SK-N-MC (cell line): ENCODE data around the gene TMEM11.

Experiments
- DNase-seq: peaks from one replicate; pipeline ENCODE4 v3.0.0-alpha.2; 2011; ENCODE audit warnings: low read depth, low spot score
- H3K27ac ChIP-seq: fragments of 200-600 bp; sonication (generic); 2 replicates; pipeline ENCODE4 v1.5.1; 2016; ENCODE audit warnings: mixed run types
- H3K36me3 ChIP-seq: fragments of 200-600 bp; sonication (generic); 2 replicates; pipeline ENCODE4 v1.6.1; 2017; ENCODE audit warnings: antibody characterized with exemption, low read length, mixed read lengths; ENCODE audit not compliant: insufficient read depth
- H3K4me3 ChIP-seq: fragments of 200-600 bp; sonication (generic); 2 replicates; pipeline ENCODE4 v1.5.1; 2016
- H3K9ac ChIP-seq: fragments of 200-600 bp; sonication (generic); 2 replicates; pipeline ENCODE4 v1.8.0; 2017; ENCODE audit warnings: mixed run types, mixed read lengths; ENCODE audit not compliant: insufficient read length
- H3K9me3 ChIP-seq: fragments of 200-600 bp; sonication (generic); 2 replicates; pipeline ENCODE4 v1.6.1; 2017; ENCODE audit warnings: low read depth, mild to moderate bottlenecking, antibody characterized with exemption, low read length, moderate library complexity, mixed read lengths
- EZH2 ChIP-seq: fragments of 200-600 bp; sonication (generic); IDR thresholded peaks from one replicate; pipeline ENCODE4 v1.6.1; 2017; ENCODE audit warnings: antibody characterized with exemption
- FOXP2 ChIP-seq: optimal IDR thresholded peaks from 2 replicates; pipeline ENCODE3; 2011; ENCODE audit warnings: mild to moderate bottlenecking, moderate library complexity; ENCODE audit not compliant: insufficient read depth; ENCODE audit errors: extremely low read length, control extremely low read depth
- POLR2AphosphoS5 ChIP-seq: IDR thresholded peaks from 2 replicates; pipeline ENCODE4 v1.6.1; 2012; ENCODE audit warnings: mild to moderate bottlenecking, low read depth, low read length, borderline replicate concordance

The TMEM11 gene, protein sequence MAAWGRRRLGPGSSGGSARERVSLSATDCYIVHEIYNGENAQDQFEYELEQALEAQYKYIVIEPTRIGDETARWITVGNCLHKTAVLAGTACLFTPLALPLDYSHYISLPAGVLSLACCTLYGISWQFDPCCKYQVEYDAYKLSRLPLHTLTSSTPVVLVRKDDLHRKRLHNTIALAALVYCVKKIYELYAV

GRCh38 chr17:21214015-21214776 lies at the start of gene TMEM11:
TSS of gene TMEM11 (minus strand) at chr17:21214161. CDS start at chr17:21214152, 9 bp downstream.
- no peak for TF ChIP-seq FOXP2
- TF ChIP-seq POLR2AphosphoS5, result peak; percentile 47; the same call in 1 of the 2 replicates
- peak; percentile 10 for DNase-seq
- Histone ChIP-seq H3K27ac (peak within 1 kb of the TSS; percentile 94), H3K4me3 (peak within 1 kb of the TSS; percentile 98), H3K36me3 (peaks cover 21% of the 10 kb centered on the region; the same call in 1 of the 2 replicates), H3K9ac (peak within 1 kb of the TSS; percentile 99), H3K9me3 (no peaks in the 10 kb centered on the region)

DNA sequence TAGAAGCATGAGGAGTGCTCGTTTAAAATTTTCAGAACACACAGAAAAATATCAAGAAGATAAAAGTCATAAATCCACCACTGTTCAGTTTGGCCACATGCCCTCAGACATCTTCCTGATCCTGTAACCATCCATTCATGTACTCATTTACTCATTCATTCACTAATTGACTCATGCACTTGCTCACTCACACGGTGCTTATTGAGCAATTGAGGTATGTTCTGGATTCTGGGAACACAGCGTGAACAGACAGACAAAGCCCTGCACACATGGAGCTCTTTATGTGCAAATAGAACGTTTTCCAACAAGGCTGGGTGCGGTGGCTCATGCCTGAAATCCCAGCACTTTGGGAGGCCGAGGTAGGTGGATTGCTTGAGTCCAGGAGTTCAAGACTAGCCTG lies 49.4 kb upstream of the TMEM11 start:
- H3K9me3 ChIP-seq, result no peaks in the 10 kb centered on the region
- H3K9ac ChIP-seq, result no peak overlapping the region
- TF ChIP-seq FOXP2 (no peak), POLR2AphosphoS5 (no peak), EZH2 (no peak)
- H3K4me3 ChIP-seq, result no peak overlapping the region
- H3K27ac ChIP-seq, result no peak overlapping the region
- H3K36me3 ChIP-seq, result no peaks in the 10 kb centered on the region
- DNase-seq, result no peak

- no peaks in the 10 kb centered on the region for H3K36me3 ChIP-seq
- no peaks in the 10 kb centered on the region for H3K9me3 ChIP-seq
- no peak overlapping the region for H3K4me3 ChIP-seq
- no peak for DNase-seq
- no peak overlapping the region for H3K27ac ChIP-seq
- no peak for TF ChIP-seq EZH2
- no peak for TF ChIP-seq FOXP2
- no peak for TF ChIP-seq POLR2AphosphoS5
- no peak overlapping the region for H3K9ac ChIP-seq
These were observed 48.5 kb upstream of the TMEM11 start for GRCh38 chr17:21262259-21262993.

DNA sequence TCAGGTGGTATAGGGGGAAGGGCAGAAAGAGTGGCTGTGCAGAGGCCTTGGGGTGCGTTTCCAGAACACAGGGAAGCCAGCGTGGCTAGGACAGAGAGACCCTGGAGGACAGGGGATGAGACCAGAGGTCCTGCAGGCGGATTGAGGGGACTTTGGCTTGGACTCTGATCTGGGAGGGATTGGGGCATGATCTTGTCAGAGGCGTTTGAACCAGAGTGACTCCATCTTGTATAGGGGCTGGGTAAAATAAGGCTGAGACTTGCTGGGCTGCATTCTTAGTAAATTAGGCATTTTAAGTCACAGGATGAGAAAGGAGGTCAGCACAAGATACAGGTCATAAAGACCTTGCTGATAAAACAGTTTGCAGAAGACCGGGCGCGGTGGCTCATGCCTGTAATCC lies 44.6 kb upstream of the TMEM11 start:
- no peak for DNase-seq
- Histone ChIP-seq H3K9me3 (no peaks in the 10 kb centered on the region), H3K36me3 (no peaks in the 10 kb centered on the region), H3K4me3 (no peak overlapping the region), H3K27ac (no peak overlapping the region), H3K9ac (no peak overlapping the region)
- TF ChIP-seq EZH2 (no peak), POLR2AphosphoS5 (no peak), FOXP2 (no peak)

DNA sequence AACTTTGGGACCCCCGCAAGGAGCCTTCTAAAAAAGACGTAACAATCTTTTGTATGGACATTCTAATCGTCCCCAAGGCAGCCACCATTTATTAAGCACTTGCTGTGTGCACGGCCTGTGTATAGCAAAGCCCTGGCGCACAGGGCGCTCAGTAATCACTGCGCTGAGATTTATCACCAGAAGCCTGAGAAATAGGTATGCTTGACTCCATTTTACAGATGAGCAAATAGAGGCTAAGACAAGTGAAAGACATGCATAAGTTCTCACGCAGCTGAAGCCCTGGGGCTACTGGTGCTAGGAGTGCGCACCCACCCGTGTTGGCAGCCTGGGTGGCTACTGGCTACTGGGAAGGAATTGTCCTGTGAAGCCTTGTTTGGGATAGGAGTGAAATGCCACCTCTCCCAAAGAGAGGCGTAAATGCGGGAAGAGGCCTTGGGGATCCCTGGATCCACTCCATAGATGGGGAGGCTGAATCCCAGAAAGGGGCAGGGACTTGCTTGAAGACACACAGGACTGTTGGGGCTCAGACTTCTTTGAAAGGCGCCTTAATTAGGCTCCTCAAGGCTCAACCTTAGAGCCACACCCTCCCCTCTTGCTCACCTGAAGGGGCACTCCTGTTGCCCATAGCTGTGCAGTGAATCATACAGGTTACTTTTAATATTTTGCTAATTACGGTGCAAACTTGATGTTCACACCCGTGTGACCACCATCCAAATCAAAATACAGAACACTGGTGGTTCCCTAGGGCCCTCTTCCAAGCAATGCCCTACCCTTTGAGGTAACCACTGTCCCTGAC lies 39.9 kb upstream of the TMEM11 start:
- no peak overlapping the region for H3K27ac ChIP-seq
- H3K4me3 ChIP-seq, result peak overlapping the region; percentile 79
- H3K36me3 ChIP-seq, result no peaks in the 10 kb centered on the region
- H3K9me3 ChIP-seq, result no peaks in the 10 kb centered on the region
- TF ChIP-seq EZH2 (no peak), FOXP2 (no peak), POLR2AphosphoS5 (no peak)
- H3K9ac ChIP-seq, result peak overlapping the region; percentile 16
- no peak for DNase-seq

DNA sequence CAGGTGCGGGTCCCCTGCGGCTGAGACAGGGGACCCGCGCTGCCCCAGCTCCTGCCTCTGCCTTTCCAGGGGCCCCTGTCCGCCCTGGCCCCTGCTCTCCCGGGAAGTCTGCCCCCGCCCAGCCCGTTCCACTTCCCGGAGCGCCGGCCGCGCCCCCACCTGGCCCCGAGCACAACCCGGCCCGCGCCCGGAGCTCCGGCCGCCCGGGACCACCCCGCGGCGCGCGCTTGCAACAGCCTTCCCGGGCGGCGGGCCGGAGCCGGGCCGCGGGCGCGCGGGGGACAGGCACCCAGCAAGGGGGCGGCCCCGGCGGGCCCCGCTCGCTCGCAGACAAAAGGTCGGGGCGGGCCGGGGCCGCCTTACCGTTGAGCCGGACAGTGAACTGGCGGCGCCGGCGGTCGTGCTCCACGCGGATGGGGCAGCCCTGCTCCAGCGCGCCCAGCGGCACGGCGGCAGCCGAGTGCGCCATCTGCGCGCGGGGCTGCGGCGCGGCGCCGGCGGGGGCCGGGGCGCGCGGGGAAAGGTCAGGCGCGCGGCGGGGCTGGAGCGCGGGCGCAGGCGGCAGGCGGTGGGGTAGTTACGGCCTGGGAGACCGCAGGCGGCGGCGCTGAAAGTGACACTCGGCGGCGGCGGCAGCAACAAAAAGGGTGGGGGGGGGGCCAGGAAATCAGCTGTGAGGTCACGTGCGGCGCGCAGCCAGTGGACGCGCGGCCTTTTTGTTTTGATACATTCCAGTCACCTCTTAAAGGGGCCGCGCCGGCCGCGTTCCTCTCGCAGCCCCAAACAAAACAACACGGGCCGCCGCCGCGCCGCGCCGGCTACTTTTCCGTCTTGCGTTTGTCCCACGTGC lies 39.1 kb upstream of the TMEM11 start, which contains the start of gene NATD1:
Gene NATD1 (minus strand): TSS at position 615 of the 850 bp plus-strand sequence. CDS start 146 bp downstream, at position 469.
- DNase-seq, result no peak
- Histone ChIP-seq H3K4me3 (peak within 1 kb of the TSS; percentile 79), H3K9ac (peak within 1 kb of the TSS; percentile 16), H3K27ac (no peak within 1 kb of the TSS), H3K36me3 (no peaks in the 10 kb centered on the region), H3K9me3 (no peaks in the 10 kb centered on the region)
- no peak for TF ChIP-seq FOXP2

DNA sequence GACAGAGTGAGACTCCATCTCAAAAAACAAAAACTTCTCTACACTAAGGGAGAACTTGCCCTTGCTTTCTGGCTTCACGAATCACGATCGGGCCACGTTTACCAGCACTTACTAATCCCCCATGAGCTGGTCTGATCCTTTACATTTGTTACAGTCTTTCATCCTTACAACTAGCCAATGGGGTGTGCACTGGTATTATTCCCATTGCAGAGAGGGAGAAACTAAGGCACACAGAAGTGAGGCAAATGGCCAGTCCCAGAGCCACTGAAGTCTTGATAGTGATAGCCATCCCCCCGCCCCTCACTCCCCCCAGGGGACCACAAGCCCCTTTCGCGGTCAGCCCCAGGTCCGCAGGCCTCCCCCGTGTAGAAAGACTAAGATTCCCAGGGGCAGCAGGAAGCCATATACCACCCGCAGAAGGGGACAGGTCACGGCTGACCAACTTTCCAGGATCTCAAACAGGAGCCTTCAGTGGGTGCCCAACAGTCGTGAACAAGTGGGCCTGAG lies 38.4 kb upstream of the TMEM11 start:
- no peak for DNase-seq
- Histone ChIP-seq H3K4me3 (peak overlapping the region; percentile 54), H3K27ac (no peak overlapping the region), H3K9ac (no peak overlapping the region), H3K36me3 (no peaks in the 10 kb centered on the region), H3K9me3 (no peaks in the 10 kb centered on the region)
- TF ChIP-seq POLR2AphosphoS5 (no peak), EZH2 (no peak), FOXP2 (no peak)
